HFF-Myc (cell line): Measurements from ENCODE around the gene MIX23.

ENCODE experiments used
- DNase-seq: peaks from one replicate; pipeline ENCODE4 v3.0.0-alpha.2; 2011; ENCODE audit warnings: low read depth; ENCODE audit errors: extremely low read depth
- H3K4me3 ChIP-seq: replicated peaks from 2 replicates; pipeline ENCODE4 v1.5.1; 2011; ENCODE audit warnings: low read depth, mild to moderate bottlenecking, control low read depth, low read length
- CTCF ChIP-seq: IDR thresholded peaks from 2 replicates; pipeline ENCODE4 v1.5.1; 2012; ENCODE audit warnings: mild to moderate bottlenecking, low read depth, low read length, control low read depth; ENCODE audit errors: missing control alignments

The MIX23 gene

GRCh38 chr3:122407946-122408345, 24.9 kb upstream of the MIX23 start:
- TF ChIP-seq CTCF: no peak
- no peak for DNase-seq
- no peak overlapping the region for H3K4me3 ChIP-seq

DNA sequence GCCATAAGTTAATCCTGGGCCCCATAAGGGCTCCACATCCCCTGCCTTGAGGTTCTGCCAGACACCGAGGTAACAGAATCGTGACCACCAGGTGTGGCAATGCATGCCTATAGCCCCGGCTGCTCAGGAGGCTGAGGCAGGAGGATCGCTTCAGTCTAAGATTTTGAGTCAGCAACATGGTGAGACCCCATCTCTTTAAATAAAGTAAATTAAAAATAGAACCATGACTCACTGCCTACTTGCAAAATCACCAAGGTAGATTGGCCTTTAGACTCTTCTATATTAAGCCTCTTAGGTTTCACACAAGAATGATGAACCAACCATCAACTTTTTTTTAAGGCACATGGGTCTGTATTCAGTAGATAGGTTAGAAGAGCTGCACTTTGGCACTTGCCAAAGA, 23.2 kb upstream of the MIX23 start:
- H3K4me3 ChIP-seq: no peak overlapping the region
- TF ChIP-seq CTCF: no peak
- no peak for DNase-seq

GRCh38 chr3:122405015-122405414, 22.0 kb upstream of the MIX23 start:
- H3K4me3 ChIP-seq: no peak overlapping the region
- DNase-seq: no peak
- no peak for TF ChIP-seq CTCF

- DNase-seq: no peak
- no peak for TF ChIP-seq CTCF
- H3K4me3 ChIP-seq: no peak overlapping the region
These were observed 20.5 kb upstream of the MIX23 start for GRCh38 chr3:122403489-122403888.

DNA sequence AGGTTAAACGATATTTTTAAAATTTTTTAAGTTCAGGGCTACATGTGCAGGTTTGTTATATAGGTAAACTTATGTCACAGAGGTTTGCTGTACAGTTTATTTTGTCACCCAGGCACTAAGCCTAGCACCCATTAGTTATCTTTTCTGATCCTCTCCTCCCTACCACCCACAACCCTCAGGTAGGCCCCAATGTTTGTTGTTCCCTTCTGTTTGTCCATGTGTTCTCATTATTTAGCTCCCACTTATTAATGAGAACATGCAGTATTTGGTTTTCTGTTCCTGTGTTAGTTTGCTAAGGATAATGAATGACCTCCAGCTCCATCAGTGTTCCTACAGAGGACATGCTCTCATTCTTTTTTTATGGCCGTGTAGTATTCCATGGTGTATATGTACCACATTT, 15.9 kb upstream of the MIX23 start:
- no peak for DNase-seq
- H3K4me3 ChIP-seq: no peak overlapping the region
- no peak for TF ChIP-seq CTCF

GRCh38 chr3:122397201-122397600, 14.2 kb upstream of the MIX23 start:
- TF ChIP-seq CTCF: no peak
- DNase-seq: no peak
- H3K4me3 ChIP-seq: no peak overlapping the region

- no peak for DNase-seq
- H3K4me3 ChIP-seq: no peak overlapping the region
- no peak for TF ChIP-seq CTCF
These were observed 13.5 kb upstream of the MIX23 start for GRCh38 chr3:122396511-122396910.
